H54 (cell line): ENCODE data around the gene PIPOX.
A peak's percentile ranks its signal among the peaks of the same experiment; 100 is the strongest.

Experiments
- DNase-seq: peaks from one replicate; pipeline ENCODE4 v3.0.0; 2011; ENCODE audit warnings: low spot score, mixed read lengths; ENCODE audit not compliant: insufficient read length
- FAIRE-seq: peaks from 3 replicates; lab custom pipeline; 2011; peaks lifted over from hg19 to GRCh38; lab: Jason Lieb, UNC
- POLR2A ChIP-seq: IDR thresholded peaks from 2 replicates; pipeline ENCODE4 v1.6.1; 2011; ENCODE audit warnings: low read depth, mild to moderate bottlenecking, low read length

The PIPOX gene

GRCh38 chr17:29066606-29067005 is 23.7 kb downstream of the PIPOX start:
- no peak for DNase-seq
- no peak for FAIRE-seq
- no peak for TF ChIP-seq POLR2A

GRCh38 chr17:29068818-29069217 is 25.9 kb downstream of the PIPOX start:
- no peak for FAIRE-seq
- DNase-seq, result no peak
- TF ChIP-seq POLR2A, result no peak

DNA sequence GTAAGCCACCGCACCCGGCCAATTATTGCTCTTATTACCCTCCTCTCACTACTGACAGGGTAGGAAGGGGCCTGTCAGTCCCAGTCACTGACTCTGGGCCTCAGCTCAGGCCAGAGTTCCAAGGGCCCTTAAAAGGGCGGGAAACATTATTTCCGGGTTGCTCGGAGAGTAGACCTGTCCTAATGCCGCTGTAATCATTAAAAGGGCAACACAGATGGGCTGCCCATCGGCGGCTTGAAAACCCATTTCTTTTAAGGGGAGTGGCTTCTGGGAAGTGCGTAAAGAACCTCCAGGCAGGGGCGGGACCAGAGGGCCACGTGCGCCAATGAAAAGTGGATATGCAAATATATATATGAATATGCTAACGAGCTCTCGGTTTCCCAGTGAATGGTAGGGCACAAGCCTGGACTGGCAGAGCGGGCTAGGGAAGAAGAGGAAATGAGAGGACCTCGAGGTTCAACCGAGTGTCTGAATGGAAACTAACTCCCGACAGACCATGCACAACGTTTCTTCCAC is 26.6 kb downstream of the PIPOX start:
- DNase-seq, result no peak
- no peak for FAIRE-seq
- TF ChIP-seq POLR2A, result no peak

GRCh38 chr17:29070308-29070707 is 27.4 kb downstream of the PIPOX start:
- TF ChIP-seq POLR2A, result no peak
- FAIRE-seq, result no peak
- DNase-seq, result no peak

- no peak for TF ChIP-seq POLR2A
- DNase-seq, result no peak
- FAIRE-seq, result no peak
Observed at GRCh38 chr17:29070781-29071180, 27.8 kb downstream of the PIPOX start.

DNA sequence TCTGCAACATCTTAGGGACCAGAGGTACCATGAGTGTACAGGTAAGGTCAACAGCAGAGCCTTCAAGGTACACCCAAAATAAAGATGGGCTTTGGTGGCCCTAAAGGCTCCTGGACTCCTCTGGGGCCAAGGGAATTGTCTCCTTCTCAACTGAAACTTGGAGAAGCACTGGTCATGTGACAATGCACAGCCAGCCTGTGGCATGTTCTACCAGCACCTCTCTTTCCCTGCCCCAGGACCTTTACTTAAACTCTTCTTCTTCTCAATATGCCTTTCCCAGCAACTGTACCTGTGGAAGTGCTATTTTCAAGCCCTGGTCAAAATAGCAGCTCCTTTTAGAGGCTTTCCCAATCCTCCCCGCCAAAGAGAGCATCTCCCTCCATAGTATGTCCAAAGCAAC is 28.4 kb downstream of the PIPOX start:
- FAIRE-seq, result no peak
- DNase-seq, result no peak
- no peak for TF ChIP-seq POLR2A

GRCh38 chr17:29073045-29073444 is 30.1 kb downstream of the PIPOX start:
- no peak for FAIRE-seq
- no peak for DNase-seq
- no peak for TF ChIP-seq POLR2A

DNA sequence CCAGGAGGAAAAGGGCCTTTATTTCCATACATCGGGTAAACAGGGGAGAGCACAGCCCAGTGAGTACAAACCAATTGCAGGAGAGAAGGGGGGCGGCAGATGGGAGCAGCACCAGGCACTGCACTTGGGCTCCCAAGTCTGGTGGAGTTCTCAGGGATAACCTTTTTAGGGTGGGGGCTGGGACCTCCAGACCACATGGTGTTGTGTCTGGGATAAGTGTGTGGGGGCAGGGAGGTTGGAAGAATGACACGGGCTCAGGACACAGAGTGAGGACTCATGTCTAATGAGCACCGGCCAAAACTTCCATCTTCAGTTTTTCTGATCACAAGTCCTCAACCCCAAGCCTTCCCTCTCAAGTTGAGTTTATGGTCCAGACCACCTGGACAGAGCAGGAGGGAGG is 30.6 kb downstream of the PIPOX start:
- no peak for DNase-seq
- TF ChIP-seq POLR2A, result no peak
- no peak for FAIRE-seq

DNA sequence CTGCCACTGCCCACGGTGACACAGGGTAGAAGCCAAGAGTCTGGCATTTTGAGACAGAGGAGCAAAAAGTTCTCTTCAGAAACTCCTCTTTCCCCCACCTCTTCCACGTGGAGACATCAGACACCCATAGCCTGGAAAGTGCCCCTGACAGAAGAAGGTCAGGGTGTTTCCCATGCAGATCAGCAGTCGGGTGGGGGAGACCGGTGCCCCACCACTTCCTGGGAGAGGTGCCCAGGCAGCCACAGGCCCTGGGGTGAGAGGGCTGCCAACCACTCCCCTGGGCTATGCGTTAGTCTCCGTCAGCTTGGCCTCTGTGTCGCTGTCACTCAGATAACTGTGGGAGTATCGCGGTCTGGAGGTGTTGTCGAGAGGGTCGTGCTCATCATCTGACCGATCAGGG is 31.5 kb downstream of the PIPOX start:
- no peak for TF ChIP-seq POLR2A
- DNase-seq, result no peak
- FAIRE-seq, result no peak

DNA sequence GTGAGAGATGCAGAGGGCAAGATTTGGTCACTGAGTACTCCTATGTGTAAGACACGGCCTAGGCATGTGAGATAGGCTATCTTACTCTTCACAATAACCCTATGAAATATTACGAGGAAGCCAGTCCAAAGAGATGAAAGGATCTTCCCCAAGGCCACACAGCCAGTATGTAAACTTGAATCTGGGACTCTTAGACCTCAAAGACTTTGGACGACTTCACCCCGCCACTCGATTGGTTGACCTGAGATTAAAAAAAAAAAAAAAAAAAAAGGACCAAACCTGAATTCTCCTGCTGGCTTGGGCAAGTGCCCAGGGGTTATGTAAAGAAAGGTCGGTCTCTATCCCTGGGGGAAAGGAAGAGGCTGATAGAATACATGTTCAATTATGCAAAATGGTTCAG is 33.1 kb downstream of the PIPOX start:
- DNase-seq (no peak), FAIRE-seq (no peak)
- TF ChIP-seq POLR2A, result no peak

DNA sequence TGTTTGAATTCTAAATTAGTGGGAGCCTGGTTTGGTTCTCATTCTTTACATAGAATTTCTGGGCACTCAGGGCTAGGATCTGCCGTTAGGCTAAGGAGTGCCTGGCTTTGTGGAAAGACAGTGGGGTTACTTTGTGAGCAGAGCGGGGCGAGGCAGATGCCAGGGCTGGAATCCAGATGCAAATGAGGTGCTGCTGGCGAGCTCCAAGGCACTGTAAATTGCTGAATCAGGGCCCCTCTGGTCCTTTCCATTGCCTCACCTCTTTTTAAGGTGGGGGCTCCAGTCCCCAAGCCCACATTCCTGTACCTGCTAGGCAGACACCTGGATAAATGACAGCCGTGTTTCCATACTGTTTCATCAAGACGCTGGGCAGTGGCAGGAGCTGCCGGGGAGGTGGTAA is 33.8 kb downstream of the PIPOX start:
- no peak for DNase-seq
- TF ChIP-seq POLR2A, result no peak
- no peak for FAIRE-seq

GRCh38 chr17:29077320-29077719 is 34.4 kb downstream of the PIPOX start:
- FAIRE-seq (no peak), DNase-seq (no peak)
- TF ChIP-seq POLR2A, result no peak

- TF ChIP-seq POLR2A, result no peak
- DNase-seq, result peak; percentile 53
- no peak for FAIRE-seq
Observed at GRCh38 chr17:29078183-29079045, 35.5 kb downstream of the PIPOX start.

- no peak for TF ChIP-seq POLR2A
- DNase-seq (no peak), FAIRE-seq (no peak)
Observed at GRCh38 chr17:29079433-29079832, 36.5 kb downstream of the PIPOX start.

- TF ChIP-seq POLR2A, result no peak
- FAIRE-seq, result no peak
- DNase-seq, result no peak
Observed at GRCh38 chr17:29079887-29080286, 36.9 kb downstream of the PIPOX start.

- DNase-seq (no peak), FAIRE-seq (no peak)
- no peak for TF ChIP-seq POLR2A
Observed at GRCh38 chr17:29080323-29080722, 37.4 kb downstream of the PIPOX start.
